Breast epithelium (tissue), 4 donors: Measurements from ENCODE around the gene GAPT. TPM values are rescaled to one million over a fixed set of nuclear protein-coding genes. Genes with fewer than 3 reads are reported as not detected.
"Not testable (repeated sequence)": the region's sequence is repeated elsewhere in the genome, so short reads cannot be mapped to it uniquely, and the experiment has no call there.

Experiments
- DNase-seq, 2 donors: peaks; one replicate each; pipeline ENCODE4 v3.0.0-alpha.2; 2019; ENCODE audit warnings: low spot score in 2 of 2
- H3K27ac ChIP-seq, 2 donors: fragments of 200-600 bp; sonication (generic) in 1 of 2; one replicate each; pipeline ENCODE4 v1.5.1; 2016 to 2019; ENCODE audit warnings: mild to moderate bottlenecking in 1 of 2
- H3K27me3 ChIP-seq, 2 donors: fragments of 200-600 bp; sonication (generic) in 1 of 2; one replicate each; pipeline versions ENCODE4 v1.5.1 to v1.6.0; 2017 to 2019; ENCODE audit warnings: control low read depth in 1 of 2, mild to moderate bottlenecking in 1 of 2
- H3K36me3 ChIP-seq: fragments of 200-600 bp; one replicate; pipeline ENCODE4 v1.5.1; 2019
- H3K4me1 ChIP-seq, 2 donors: fragments of 200-600 bp; sonication (generic); one replicate each; pipeline ENCODE4 v1.5.1; 2016 to 2019; ENCODE audit warnings: control low read depth in 1 of 2
- H3K4me3 ChIP-seq, 3 donors: fragments of 200-600 bp; sonication (generic); 1 replicate in 2 of 3; 2 replicates in 1 of 3; pipeline ENCODE4 v1.5.1; 2016 to 2019; ENCODE audit warnings: mild to moderate bottlenecking in 3 of 3, moderate library complexity in 2 of 3
- H3K9me3 ChIP-seq, 2 donors: fragments of 200-600 bp; sonication (generic) in 1 of 2; one replicate each; pipeline ENCODE4 v1.5.1; 2016 to 2019; ENCODE audit warnings: control low read depth in 1 of 2
- CTCF ChIP-seq, 3 donors: fragments of 450-650 bp; IDR thresholded peaks; one replicate each; pipeline ENCODE4 v1.5.1; 2016 to 2017; ENCODE audit warnings: antibody characterized with exemption in 3 of 3, mild to moderate bottlenecking in 3 of 3, moderate library complexity in 3 of 3
- POLR2A ChIP-seq: fragments of 450-650 bp; IDR thresholded peaks from one replicate; pipeline ENCODE4 v1.6.1; 2016; ENCODE audit warnings: antibody characterized with exemption, mild to moderate bottlenecking, moderate library complexity
- POLR2AphosphoS5 ChIP-seq, 3 donors: sonication (generic); formaldehyde crosslinking; IDR thresholded peaks; one replicate each; pipeline ENCODE4 v1.6.1; 2017; ENCODE audit warnings: antibody characterized with exemption in 3 of 3
- intact Hi-C: fragments of 100-400 bp; cut with DNase I; formaldehyde crosslinking; loops from one replicate; pipeline ENCODE4 v1.15.1; 2023; ENCODE audit warnings: low total_unique reads
- total RNA-seq, 3 donors: library from RNA; depleted of rRNA; stranded (reverse); fragments of >200 nt; gene quantifications; one replicate each; pipeline ENCODE4 v1.1.0, GENCODE V29; 2016

Gene GAPT
- total RNA-seq, 3 donors from 2014 or later = 1.2 to 3.8 (median 1.3) TPM

DNA sequence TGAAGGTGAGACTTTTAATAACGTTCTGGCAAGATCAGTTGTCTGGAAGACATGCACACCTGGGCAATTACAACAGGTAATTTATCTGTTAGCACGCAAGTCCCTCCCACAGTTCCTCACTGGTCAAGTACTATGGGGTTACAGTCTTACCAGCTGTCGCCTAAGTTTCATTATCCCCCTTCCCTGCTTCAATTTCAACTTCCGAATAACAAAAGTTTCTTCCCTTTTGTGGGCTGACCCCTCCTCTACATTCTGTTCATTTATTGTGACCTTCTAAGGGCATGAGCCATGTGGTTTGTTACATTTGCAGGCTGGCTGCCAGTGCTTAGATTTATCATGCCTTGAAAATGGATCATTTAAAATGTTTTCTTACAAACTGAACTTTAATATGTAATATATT is 16.5 kb downstream of the GAPT start:
- TF ChIP-seq POLR2A (no peak), CTCF (IDR thresholded peaks at IDR 0.05) (no peak), POLR2AphosphoS5 (IDR thresholded peaks at IDR 0.05) (no peak)
- no peak for DNase-seq
- no peak overlapping the region for H3K27ac ChIP-seq
- no peaks in the 10 kb centered on the region for H3K27me3 ChIP-seq
- H3K4me1 ChIP-seq = no peaks in the 10 kb centered on the region
- H3K4me3 ChIP-seq = no peak overlapping the region
- H3K36me3 ChIP-seq = no peaks in the 10 kb centered on the region
- H3K9me3 ChIP-seq = peaks cover 0 to under 1% of the 10 kb centered on the region in 2 donors
- intact Hi-C loops = no loop called here

- no peak for TF ChIP-seq CTCF (IDR thresholded peaks at IDR 0.05)
- intact Hi-C loops = no loop called here
- Histone ChIP-seq H3K4me3 (no peak overlapping the region), H3K36me3 (no peaks in the 10 kb centered on the region), H3K4me1 (no peaks in the 10 kb centered on the region), H3K27me3 (no peaks in the 10 kb centered on the region), H3K27ac (no peak overlapping the region), H3K9me3 (peaks cover 13 to 49% of the 10 kb centered on the region in 2 donors)
- DNase-seq = no peak
Observed at GRCh38 chr5:58517198-58517597, 26.0 kb downstream of the GAPT start.

GRCh38 chr5:58523956-58524355 is 32.7 kb downstream of the GAPT start:
- H3K9me3 ChIP-seq = no peaks in the 10 kb centered on the region
- intact Hi-C loops = no loop called here
- TF ChIP-seq POLR2A (no peak), POLR2AphosphoS5 (IDR thresholded peaks at IDR 0.05) (no peak), CTCF (IDR thresholded peaks at IDR 0.05) (no peak)
- no peaks in the 10 kb centered on the region for H3K4me1 ChIP-seq
- no peaks in the 10 kb centered on the region for H3K27me3 ChIP-seq
- no peaks in the 10 kb centered on the region for H3K36me3 ChIP-seq
- DNase-seq = no peak
- no peak overlapping the region for H3K4me3 ChIP-seq
- H3K27ac ChIP-seq = no peak overlapping the region

- H3K4me1 ChIP-seq = no peaks in the 10 kb centered on the region
- intact Hi-C loops = no loop called here
- no peak for TF ChIP-seq CTCF (IDR thresholded peaks at IDR 0.05)
- TF ChIP-seq POLR2AphosphoS5 (IDR thresholded peaks at IDR 0.05) = no peak
- TF ChIP-seq POLR2A = no peak
- no peak for DNase-seq
- no peak overlapping the region for H3K27ac ChIP-seq
- no peak overlapping the region for H3K4me3 ChIP-seq
- no peaks in the 10 kb centered on the region for H3K9me3 ChIP-seq
- no peaks in the 10 kb centered on the region for H3K27me3 ChIP-seq
- H3K36me3 ChIP-seq = no peaks in the 10 kb centered on the region
Observed at GRCh38 chr5:58524571-58524970, 33.3 kb downstream of the GAPT start.

DNA sequence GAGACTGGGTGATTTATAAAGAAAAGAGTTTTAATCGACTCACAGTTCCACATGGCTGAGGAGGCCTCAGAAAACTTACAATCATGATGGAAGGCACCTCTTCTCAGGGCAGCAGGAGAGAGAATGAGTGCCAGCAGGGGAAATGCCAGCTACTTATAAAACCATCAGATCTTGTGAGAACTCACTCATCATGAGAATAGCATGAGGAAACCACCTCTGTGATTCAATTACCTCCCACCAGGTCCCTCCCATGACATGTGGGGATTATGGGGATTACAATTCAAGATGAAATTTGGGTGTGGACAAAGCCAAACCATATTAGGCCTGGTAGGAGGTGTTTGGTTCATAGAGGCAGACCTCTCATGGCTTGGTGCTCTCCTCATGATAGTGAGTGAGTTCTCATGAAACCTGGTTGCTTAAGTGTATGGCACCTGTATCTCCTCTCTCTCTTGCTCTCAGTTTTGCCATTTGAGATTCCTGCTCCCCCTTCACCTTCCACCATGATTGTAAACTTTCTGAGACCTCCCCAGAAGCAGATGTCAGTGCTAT is 39.8 kb downstream of the GAPT start:
- Histone ChIP-seq H3K27ac (no peak overlapping the region), H3K9me3 (peaks cover 8% of the 10 kb centered on the region in 2 donors), H3K36me3 (no peaks in the 10 kb centered on the region), H3K4me1 (no peaks in the 10 kb centered on the region), H3K27me3 (no peaks in the 10 kb centered on the region), H3K4me3 (no peak overlapping the region)
- intact Hi-C loops = no loop called here
- DNase-seq = no peak
- no peak for TF ChIP-seq POLR2AphosphoS5 (IDR thresholded peaks at IDR 0.05)

- H3K9me3 ChIP-seq, intact Hi-C loops, H3K27ac ChIP-seq, H3K36me3 ChIP-seq, H3K4me1 ChIP-seq, H3K27me3 ChIP-seq, DNase-seq, H3K4me3 ChIP-seq: not testable (repeated sequence)
Observed at GRCh38 chr5:58541935-58542334, 50.7 kb downstream of the GAPT start.
